ENCODE results near the gene GMDS.
A peak's percentile ranks its signal among the peaks of the same experiment; 100 is the strongest.

Gene GMDS

DNA sequence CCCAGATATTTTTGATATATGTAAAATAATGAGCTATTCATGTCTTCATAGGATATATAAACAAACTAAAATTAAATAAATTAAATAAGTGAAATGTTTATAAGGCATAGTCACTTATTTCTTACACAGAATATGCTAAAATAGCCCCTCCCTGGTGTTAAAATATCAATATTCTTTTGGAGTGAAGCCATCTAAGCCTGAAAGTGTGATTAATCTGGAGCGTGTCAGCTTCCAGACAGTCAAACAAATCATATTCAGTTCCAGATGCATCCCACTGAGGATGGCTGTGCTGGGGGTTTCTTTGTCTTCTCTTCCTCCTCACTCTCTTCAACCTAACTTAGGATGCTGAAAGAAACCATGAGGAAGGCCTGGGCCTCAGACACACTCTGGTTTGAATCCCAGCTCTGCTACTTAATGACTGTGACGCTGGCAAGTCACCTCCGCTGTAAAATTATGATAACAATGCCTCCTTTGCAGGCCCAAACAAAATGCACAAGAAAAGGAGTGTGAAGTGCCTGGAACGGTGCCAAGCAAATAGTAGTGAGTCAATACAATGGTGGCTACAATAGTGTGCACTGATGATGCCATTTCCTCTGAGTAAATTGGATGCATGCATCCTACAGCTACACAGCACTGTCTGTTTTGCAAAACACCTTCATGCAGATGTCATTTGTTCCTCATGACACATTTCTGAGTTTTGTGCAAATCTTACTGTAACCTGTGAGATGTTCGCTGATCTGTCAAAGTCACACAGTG lies 474.3 kb downstream of the GMDS start:
- no peak overlapping the region for H3K23ac ChIP-seq (ENCODE audit: low read length in 2 of 2)
- no peak overlapping the region for H3K9ac ChIP-seq (ENCODE audit: low read length)
- 82% methylated on average over 4 of the region's 5 CpGs for WGBS
- peaks cover 14% of the 10 kb centered on the region for H3K4me1 ChIP-seq (ENCODE audit: control insufficient read depth, insufficient read depth, low read depth, low read length)
- no peak overlapping the region for H3K4me2 ChIP-seq (ENCODE audit: low read length, poor library complexity, severe bottlenecking)
- H3K4ac ChIP-seq (ENCODE audit: low read depth in 1 of 2, low read length in 2 of 2) = no peak overlapping the region
- H2BK120ac ChIP-seq (ENCODE audit: low read depth, low read length) = no peak overlapping the region
- no peak for DNase-seq
- H2AFZ ChIP-seq (ENCODE audit: low read depth, low read length) = no peak overlapping the region
- H3K36me3 ChIP-seq (ENCODE audit: control insufficient read depth in 1 of 2, insufficient read depth in 2 of 2, low read depth in 1 of 2, low read length in 2 of 2) = no peaks in the 10 kb centered on the region
- no peak overlapping the region for H3K18ac ChIP-seq (ENCODE audit: low read depth in 1 of 2, low read length in 2 of 2)
- H2BK15ac ChIP-seq (ENCODE audit: low read depth, poor library complexity, severe bottlenecking) = no peak overlapping the region
- no peak overlapping the region for H3K27ac ChIP-seq (ENCODE audit: low read length, poor library complexity, severe bottlenecking)
- no peak overlapping the region for H3K14ac ChIP-seq (ENCODE audit: low read length in 2 of 2)
- no peak overlapping the region for H2BK5ac ChIP-seq (ENCODE audit: low read depth, low read length, poor library complexity, severe bottlenecking)
- H2AK5ac ChIP-seq (ENCODE audit: low read length, severe bottlenecking) = no peak overlapping the region
- no peak overlapping the region for H4K91ac ChIP-seq (ENCODE audit: low read length)
- no peak overlapping the region for H4K8ac ChIP-seq (ENCODE audit: low read length)
- no peak overlapping the region for H2BK12ac ChIP-seq (ENCODE audit: low read length in 2 of 2)
- H3K4me3 ChIP-seq (ENCODE audit: insufficient read depth in 1 of 2, low read depth in 1 of 2, low read length in 2 of 2) = no peak overlapping the region
- H3K27me3 ChIP-seq (ENCODE audit: control insufficient read depth in 1 of 2, insufficient read depth in 1 of 2, low read length in 2 of 2) = no peaks in the 10 kb centered on the region
- H3K79me1 ChIP-seq (replicated peaks; ENCODE audit: low read length, poor library complexity, severe bottlenecking) = peaks cover 2% of the 10 kb centered on the region
- no peaks in the 10 kb centered on the region for H3K9me3 ChIP-seq (ENCODE audit: control insufficient read depth, low read length)

DNA sequence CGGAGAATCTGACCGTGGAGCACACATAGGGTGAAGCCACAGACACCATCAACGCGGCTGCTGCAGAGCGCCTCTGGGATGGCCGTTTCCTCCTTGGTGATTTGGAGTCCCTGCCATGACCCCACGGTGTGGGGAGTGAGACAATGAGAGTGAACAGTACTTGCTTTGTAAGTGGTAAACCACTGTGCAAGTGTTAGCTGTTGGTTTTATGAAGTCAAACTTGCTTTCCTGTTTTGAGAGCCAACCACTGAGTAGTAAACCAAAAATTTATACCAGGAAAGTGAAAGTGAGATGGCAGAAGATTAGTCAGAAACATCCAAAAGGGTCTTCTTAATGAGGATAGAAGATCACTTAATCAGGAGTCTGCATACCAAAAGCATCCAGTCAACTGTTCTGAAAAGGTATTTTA lies 475.0 kb downstream of the GMDS start:
- WGBS = 96% methylated on average over 7 of the region's 7 CpGs
- H3K79me1 ChIP-seq (replicated peaks; ENCODE audit: low read length, poor library complexity, severe bottlenecking) = peaks cover 2% of the 10 kb centered on the region
- H3K27ac ChIP-seq (ENCODE audit: low read length, poor library complexity, severe bottlenecking) = no peak overlapping the region
- no peak overlapping the region for H3K4me3 ChIP-seq (ENCODE audit: insufficient read depth in 1 of 2, low read depth in 1 of 2, low read length in 2 of 2)
- peaks cover 14% of the 10 kb centered on the region for H3K4me1 ChIP-seq (ENCODE audit: control insufficient read depth, insufficient read depth, low read depth, low read length)
- no peak overlapping the region for H3K9ac ChIP-seq (ENCODE audit: low read length)
- H2AK5ac ChIP-seq (ENCODE audit: low read length, severe bottlenecking) = no peak overlapping the region
- H3K36me3 ChIP-seq (ENCODE audit: control insufficient read depth in 1 of 2, insufficient read depth in 2 of 2, low read depth in 1 of 2, low read length in 2 of 2) = no peaks in the 10 kb centered on the region
- no peak for DNase-seq
- H3K4ac ChIP-seq (ENCODE audit: low read depth in 1 of 2, low read length in 2 of 2) = no peak overlapping the region
- H3K14ac ChIP-seq (ENCODE audit: low read length in 2 of 2) = no peak overlapping the region
- no peak overlapping the region for H2BK120ac ChIP-seq (ENCODE audit: low read depth, low read length)
- no peak overlapping the region for H2BK15ac ChIP-seq (ENCODE audit: low read depth, poor library complexity, severe bottlenecking)
- H3K27me3 ChIP-seq (ENCODE audit: control insufficient read depth in 1 of 2, insufficient read depth in 1 of 2, low read length in 2 of 2) = no peaks in the 10 kb centered on the region
- H3K9me3 ChIP-seq (ENCODE audit: control insufficient read depth, low read length) = no peaks in the 10 kb centered on the region
- H2AFZ ChIP-seq (ENCODE audit: low read depth, low read length) = no peak overlapping the region
- H4K91ac ChIP-seq (ENCODE audit: low read length) = no peak overlapping the region
- no peak overlapping the region for H4K8ac ChIP-seq (ENCODE audit: low read length)
- H3K23ac ChIP-seq (ENCODE audit: low read length in 2 of 2) = no peak overlapping the region
- H3K4me2 ChIP-seq (ENCODE audit: low read length, poor library complexity, severe bottlenecking) = peak overlapping the region; percentile 43
- no peak overlapping the region for H3K18ac ChIP-seq (ENCODE audit: low read depth in 1 of 2, low read length in 2 of 2)
- H2BK12ac ChIP-seq (ENCODE audit: low read length in 2 of 2) = no peak overlapping the region
- no peak overlapping the region for H2BK5ac ChIP-seq (ENCODE audit: low read depth, low read length, poor library complexity, severe bottlenecking)

DNA sequence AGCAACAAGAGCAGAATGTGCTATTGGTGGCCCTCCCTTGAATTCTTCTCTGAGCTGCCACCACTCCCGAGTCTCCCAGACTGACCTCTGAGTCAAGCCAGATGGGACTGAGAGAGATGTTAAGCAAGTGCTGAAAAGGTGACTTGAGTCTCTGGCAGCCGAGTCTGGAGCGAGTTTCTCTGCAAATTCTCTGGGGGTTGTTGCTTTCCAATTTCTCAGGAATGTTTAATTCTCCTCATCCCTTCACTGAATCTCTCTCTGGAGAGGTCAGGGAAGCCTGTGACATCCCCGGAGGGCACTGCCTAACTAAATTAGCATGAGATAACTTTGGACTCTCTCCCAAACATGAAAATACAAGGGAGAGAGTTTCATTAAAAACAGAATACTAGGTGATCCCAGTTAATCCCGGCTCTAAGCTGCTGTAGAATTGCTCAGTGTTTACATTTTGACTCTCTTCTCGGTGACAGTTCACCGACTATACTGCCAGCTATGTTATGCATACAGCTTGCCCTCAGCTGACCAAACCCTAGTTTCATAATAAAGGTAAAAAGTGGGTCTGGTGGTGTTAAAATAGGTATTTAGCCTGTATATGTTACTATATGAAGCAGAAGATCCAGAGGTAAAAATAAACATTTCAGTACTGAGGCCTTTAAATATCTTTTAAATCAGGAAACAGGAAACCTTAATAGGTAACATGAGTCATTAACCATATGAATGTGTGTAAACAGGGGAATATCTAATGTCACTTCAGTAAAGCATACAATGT lies 477.7 kb downstream of the GMDS start:
- Histone ChIP-seq H3K27ac (ENCODE audit: low read length, poor library complexity, severe bottlenecking) (no peak overlapping the region), H3K9me3 (ENCODE audit: control insufficient read depth, low read length) (no peaks in the 10 kb centered on the region), H3K18ac (ENCODE audit: low read depth in 1 of 2, low read length in 2 of 2) (no peak overlapping the region), H2AK5ac (ENCODE audit: low read length, severe bottlenecking) (no peak overlapping the region), H4K91ac (ENCODE audit: low read length) (no peak overlapping the region), H2BK15ac (ENCODE audit: low read depth, poor library complexity, severe bottlenecking) (no peak overlapping the region), H3K79me1 (replicated peaks; ENCODE audit: low read length, poor library complexity, severe bottlenecking) (peaks cover 2% of the 10 kb centered on the region), H3K27me3 (ENCODE audit: control insufficient read depth in 1 of 2, insufficient read depth in 1 of 2, low read length in 2 of 2) (no peaks in the 10 kb centered on the region), H3K4me3 (ENCODE audit: insufficient read depth in 1 of 2, low read depth in 1 of 2, low read length in 2 of 2) (peak overlapping the region in 1 of 2 experiments; percentile 7), H3K14ac (ENCODE audit: low read length in 2 of 2) (no peak overlapping the region), H3K4me2 (ENCODE audit: low read length, poor library complexity, severe bottlenecking) (no peak overlapping the region), H3K4ac (ENCODE audit: low read depth in 1 of 2, low read length in 2 of 2) (no peak overlapping the region), H3K9ac (ENCODE audit: low read length) (no peak overlapping the region), H2AFZ (ENCODE audit: low read depth, low read length) (no peak overlapping the region), H3K23ac (ENCODE audit: low read length in 2 of 2) (no peak overlapping the region), H2BK120ac (ENCODE audit: low read depth, low read length) (no peak overlapping the region), H4K8ac (ENCODE audit: low read length) (no peak overlapping the region), H2BK12ac (ENCODE audit: low read length in 2 of 2) (no peak overlapping the region), H3K4me1 (ENCODE audit: control insufficient read depth, insufficient read depth, low read depth, low read length) (peaks cover 7% of the 10 kb centered on the region), H2BK5ac (ENCODE audit: low read depth, low read length, poor library complexity, severe bottlenecking) (no peak overlapping the region), H3K36me3 (ENCODE audit: control insufficient read depth in 1 of 2, insufficient read depth in 2 of 2, low read depth in 1 of 2, low read length in 2 of 2) (no peaks in the 10 kb centered on the region)
- 37% methylated on average over 5 of the region's 7 CpGs for WGBS
- peak; percentile 23 for DNase-seq

DNA sequence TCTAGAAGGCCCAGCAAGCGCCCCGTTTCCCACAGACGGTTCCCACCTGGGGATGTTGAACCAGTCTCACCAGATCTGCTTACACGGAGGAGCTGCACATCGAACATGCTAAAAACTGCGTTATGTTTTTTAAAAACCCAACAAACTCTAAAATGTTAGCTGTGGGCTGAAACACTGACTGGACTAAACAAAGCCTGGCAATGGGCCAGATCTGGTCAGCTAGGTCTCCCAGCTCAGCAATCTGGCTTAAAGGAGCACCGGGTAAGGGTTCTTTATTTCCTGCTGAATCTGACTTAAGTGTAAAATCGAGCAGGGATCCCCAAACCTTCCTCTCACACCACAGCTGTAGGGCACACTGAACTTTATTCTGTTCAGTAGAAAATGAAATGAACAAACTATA lies 478.8 kb downstream of the GMDS start:
- no peak overlapping the region for H2BK5ac ChIP-seq (ENCODE audit: low read depth, low read length, poor library complexity, severe bottlenecking)

More for the DNA sequence above, 478.8 kb downstream of the GMDS start:
- Histone ChIP-seq H3K14ac (ENCODE audit: low read length in 2 of 2) (no peak overlapping the region), H3K4ac (ENCODE audit: low read depth in 1 of 2, low read length in 2 of 2) (no peak overlapping the region), H3K4me3 (ENCODE audit: insufficient read depth in 1 of 2, low read depth in 1 of 2, low read length in 2 of 2) (no peak overlapping the region), H3K9ac (ENCODE audit: low read length) (no peak overlapping the region), H4K91ac (ENCODE audit: low read length) (no peak overlapping the region), H3K27ac (ENCODE audit: low read length, poor library complexity, severe bottlenecking) (no peak overlapping the region), H3K18ac (ENCODE audit: low read depth in 1 of 2, low read length in 2 of 2) (no peak overlapping the region), H3K27me3 (ENCODE audit: control insufficient read depth in 1 of 2, insufficient read depth in 1 of 2, low read length in 2 of 2) (no peaks in the 10 kb centered on the region), H2AFZ (ENCODE audit: low read depth, low read length) (no peak overlapping the region), H2BK15ac (ENCODE audit: low read depth, poor library complexity, severe bottlenecking) (no peak overlapping the region), H3K36me3 (ENCODE audit: control insufficient read depth in 1 of 2, insufficient read depth in 2 of 2, low read depth in 1 of 2, low read length in 2 of 2) (no peaks in the 10 kb centered on the region), H2AK5ac (ENCODE audit: low read length, severe bottlenecking) (no peak overlapping the region), H2BK120ac (ENCODE audit: low read depth, low read length) (no peak overlapping the region), H3K4me1 (ENCODE audit: control insufficient read depth, insufficient read depth, low read depth, low read length) (peaks cover 7% of the 10 kb centered on the region), H3K9me3 (ENCODE audit: control insufficient read depth, low read length) (no peaks in the 10 kb centered on the region), H2BK12ac (ENCODE audit: low read length in 2 of 2) (no peak overlapping the region), H3K23ac (ENCODE audit: low read length in 2 of 2) (no peak overlapping the region), H3K4me2 (ENCODE audit: low read length, poor library complexity, severe bottlenecking) (no peak overlapping the region), H3K79me1 (replicated peaks; ENCODE audit: low read length, poor library complexity, severe bottlenecking) (no peaks in the 10 kb centered on the region), H4K8ac (ENCODE audit: low read length) (no peak overlapping the region)
- WGBS = 70% methylated on average over 8 of the region's 8 CpGs
- peak; percentile 6 for DNase-seq

All from mesenchymal stem cell (in vitro differentiated cells and primary cell).